ENCODE data around the gene SEPTIN6.

DNA sequence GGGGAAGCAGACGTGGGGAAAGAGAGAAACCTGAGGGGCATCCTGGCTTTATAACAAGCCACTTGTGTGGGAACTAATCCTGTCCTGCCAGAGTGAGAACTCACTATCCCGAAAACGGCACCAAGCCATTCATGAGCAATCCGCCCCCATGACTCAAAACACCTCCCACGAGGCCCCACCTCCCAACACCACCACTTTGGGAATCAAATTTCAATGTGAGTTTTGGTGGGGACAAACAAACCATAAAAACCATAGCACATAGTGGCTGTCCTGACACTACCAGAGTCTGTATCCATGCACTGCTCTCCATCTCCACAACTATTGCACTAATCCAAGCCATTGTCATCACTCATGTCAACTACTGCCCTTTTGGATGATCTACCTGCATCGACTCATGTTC lies 28.5 kb upstream of the SEPTIN6 start:
- TF ChIP-seq GATA2 (IDR thresholded peaks at IDR 0.05; ENCODE audit: low read depth, low read length) (no peak), GATA3 (IDR thresholded peaks at IDR 0.05; ENCODE audit: low read depth, low read length) (no peak)

All from SH-SY5Y (cell line).